Kidney (tissue), 14 donors: ENCODE measurements around the gene MIB1. TPM values are rescaled to one million over a fixed set of nuclear protein-coding genes. Genes with fewer than 3 reads are reported as not detected.

Experiments
- DNase-seq, 5 donors: peaks; one replicate each; pipeline ENCODE4 v3.0.0-alpha.2; 2013 to 2020
- FAIRE-seq: peaks from 2 replicates; lab custom pipeline; 2012; peaks lifted over from hg19 to GRCh38; lab: Jason Lieb, UNC
- H3K27ac ChIP-seq, 2 donors: one replicate each; pipeline ENCODE4 v1.7.0; 2013; ENCODE audit warnings: low read depth in 2 of 2, low read length in 2 of 2, inconsistent platforms in 1 of 2
- H3K27me3 ChIP-seq: one replicate; pipeline ENCODE4 v1.7.1; 2013; ENCODE audit warnings: low read length, inconsistent platforms; ENCODE audit not compliant: control insufficient read depth, insufficient read depth
- H3K36me3 ChIP-seq, 3 donors: one replicate each; pipeline versions ENCODE4 v1.7.0 to v1.7.1; 2013; ENCODE audit warnings: low read length in 3 of 3, control low read depth in 1 of 3, inconsistent platforms in 1 of 3; ENCODE audit not compliant: insufficient read depth in 3 of 3, control insufficient read depth in 2 of 3
- H3K4me1 ChIP-seq, 3 donors: one replicate each; pipeline versions ENCODE4 v1.7.0 to v1.7.1; 2013; ENCODE audit warnings: low read length in 3 of 3, inconsistent platforms in 1 of 3, low read depth in 1 of 3; ENCODE audit not compliant: control insufficient read depth in 2 of 3, insufficient read depth in 2 of 3
- H3K4me3 ChIP-seq, 3 donors: one replicate each; pipeline versions ENCODE4 v1.7.0 to v1.8.1; 2013; ENCODE audit warnings: low read length in 3 of 3, control low read depth in 1 of 3, inconsistent platforms in 1 of 3
- H3K9ac ChIP-seq, 3 donors: one replicate each; pipeline versions ENCODE4 v1.7.0 to v1.7.1; 2013; ENCODE audit warnings: low read length in 3 of 3, control low read depth in 1 of 3, inconsistent platforms in 1 of 3
- H3K9me3 ChIP-seq, 3 donors: one replicate each; pipeline versions ENCODE4 v1.7.0 to v1.7.1; 2013; ENCODE audit warnings: low read length in 3 of 3, control low read depth in 1 of 3, inconsistent platforms in 1 of 3; ENCODE audit not compliant: control insufficient read depth in 2 of 3, insufficient read depth in 1 of 3
- intact Hi-C: fragments of 100-400 bp; cut with DNase I; formaldehyde crosslinking; loops from one replicate; pipeline ENCODE4 v1.11.1; 2022
- polyA plus RNA-seq: library from polyadenylated mRNA; stranded (reverse); fragments of 350-450 nt; fragmentation: Illumina TruSeq; extraction: RNeasy Lipid Tissue Mini Kit (QIAGEN cat#74804); gene quantifications from one replicate; pipeline ENCODE4 v1.2.3, GENCODE V29; 2014; ENCODE audit warnings: low read depth, low replicate concordance; ENCODE audit not compliant: insufficient read depth
- total RNA-seq: library from RNA; stranded (reverse); fragmentation: NEBNext Ultra II Directional; extraction: Animal tissue kit (Norgen Biotek cat#: 25700); gene quantifications from one replicate; pipeline ENCODE4 v1.2.1, GENCODE V29; 2021
- TF ChIP-seq, protein P1 (sequence below): IDR thresholded peaks from 3 replicates; pipeline ENCODE4 v1.5.1; 2012; ENCODE audit warnings: mild to moderate bottlenecking, moderate library complexity, borderline replicate concordance; ENCODE audit not compliant: insufficient read depth; ENCODE audit errors: extremely low read depth
- donor health status: control.
- donor health status: control.
- donor health status: control.
- donor health status: control.
- donor health status: control.
- donor health status: DM: yes; HTN: yes; CAD: no.
- donor health status: Normal renal cell carcinoma (clear cell type).

MIB1 gene
- total and polyA plus RNA-seq, 2 donors from 2014 or later = 4.5 to 38.6 TPM

DNA sequence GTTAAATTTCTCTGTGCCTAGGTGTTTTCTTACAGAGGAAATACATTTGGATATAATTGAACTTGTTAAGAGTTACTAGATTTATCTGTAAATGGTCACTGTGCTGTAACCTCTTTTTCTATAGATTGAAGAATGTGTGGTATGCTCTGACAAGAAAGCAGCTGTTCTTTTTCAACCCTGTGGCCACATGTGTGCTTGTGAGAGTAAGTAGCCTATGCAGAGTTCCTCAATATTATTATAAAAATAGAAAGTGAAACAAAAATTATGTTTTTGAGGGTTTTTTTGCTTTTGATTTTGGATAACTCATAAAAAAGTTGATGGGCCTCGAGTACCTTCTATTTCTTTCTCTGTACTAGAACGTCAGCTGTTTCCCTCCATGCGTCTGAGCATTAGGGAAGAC is 112.4 kb downstream of the MIB1 start:
- no peak overlapping the region for H3K27ac ChIP-seq
- TF ChIP-seq, protein P1, sequence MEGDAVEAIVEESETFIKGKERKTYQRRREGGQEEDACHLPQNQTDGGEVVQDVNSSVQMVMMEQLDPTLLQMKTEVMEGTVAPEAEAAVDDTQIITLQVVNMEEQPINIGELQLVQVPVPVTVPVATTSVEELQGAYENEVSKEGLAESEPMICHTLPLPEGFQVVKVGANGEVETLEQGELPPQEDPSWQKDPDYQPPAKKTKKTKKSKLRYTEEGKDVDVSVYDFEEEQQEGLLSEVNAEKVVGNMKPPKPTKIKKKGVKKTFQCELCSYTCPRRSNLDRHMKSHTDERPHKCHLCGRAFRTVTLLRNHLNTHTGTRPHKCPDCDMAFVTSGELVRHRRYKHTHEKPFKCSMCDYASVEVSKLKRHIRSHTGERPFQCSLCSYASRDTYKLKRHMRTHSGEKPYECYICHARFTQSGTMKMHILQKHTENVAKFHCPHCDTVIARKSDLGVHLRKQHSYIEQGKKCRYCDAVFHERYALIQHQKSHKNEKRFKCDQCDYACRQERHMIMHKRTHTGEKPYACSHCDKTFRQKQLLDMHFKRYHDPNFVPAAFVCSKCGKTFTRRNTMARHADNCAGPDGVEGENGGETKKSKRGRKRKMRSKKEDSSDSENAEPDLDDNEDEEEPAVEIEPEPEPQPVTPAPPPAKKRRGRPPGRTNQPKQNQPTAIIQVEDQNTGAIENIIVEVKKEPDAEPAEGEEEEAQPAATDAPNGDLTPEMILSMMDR = no peak
- H3K9ac ChIP-seq = no peak overlapping the region
- DNase-seq (peak in 2 of 5 donors; percentile 43 to 79), FAIRE-seq (no peak)
- H3K27me3 ChIP-seq = no peaks in the 10 kb centered on the region
- no peaks in the 10 kb centered on the region for H3K4me1 ChIP-seq
- no peaks in the 10 kb centered on the region for H3K9me3 ChIP-seq
- intact Hi-C loops = no loop called here
- no peak overlapping the region for H3K4me3 ChIP-seq
- peaks cover 0 to 11% (median 3%) of the 10 kb centered on the region in 3 donors for H3K36me3 ChIP-seq

DNA sequence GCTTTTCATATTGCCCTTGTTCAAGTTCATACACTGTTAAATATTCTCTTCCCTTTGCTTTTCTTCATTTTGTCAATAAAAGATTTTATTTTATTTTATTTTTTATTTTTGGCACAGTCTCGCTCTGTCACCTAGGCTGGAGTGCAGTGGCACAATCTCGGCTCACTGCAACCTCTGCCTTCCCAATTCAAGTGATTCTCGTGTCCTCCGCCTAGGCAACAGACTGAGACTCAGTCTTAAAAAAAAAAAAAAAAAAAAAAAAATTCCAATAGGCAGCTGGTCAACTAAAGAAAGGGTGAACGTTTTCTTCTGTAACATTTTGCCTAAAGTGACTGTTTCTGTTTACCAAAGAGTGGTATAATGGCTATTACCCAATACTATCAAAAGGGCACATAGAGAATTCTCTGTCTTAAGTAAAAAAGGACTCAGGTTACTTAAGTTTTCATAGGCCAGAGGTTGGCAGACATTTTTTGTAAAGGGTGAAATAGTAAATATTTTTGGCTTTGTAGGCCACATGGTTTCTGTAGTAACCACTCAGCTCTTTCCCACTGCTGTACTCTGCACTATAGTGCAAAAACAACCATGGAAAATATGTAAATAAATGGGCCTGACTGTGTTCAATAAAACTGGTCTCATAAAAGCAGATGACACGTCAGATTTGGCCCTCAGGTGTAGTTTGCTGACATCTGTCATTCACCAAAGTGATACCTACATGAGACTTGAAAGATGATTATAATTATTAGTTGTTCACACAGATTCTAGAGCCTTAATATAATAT is 113.4 kb downstream of the MIB1 start:
- DNase-seq = no peak
- intact Hi-C loops = no loop called here

DNA sequence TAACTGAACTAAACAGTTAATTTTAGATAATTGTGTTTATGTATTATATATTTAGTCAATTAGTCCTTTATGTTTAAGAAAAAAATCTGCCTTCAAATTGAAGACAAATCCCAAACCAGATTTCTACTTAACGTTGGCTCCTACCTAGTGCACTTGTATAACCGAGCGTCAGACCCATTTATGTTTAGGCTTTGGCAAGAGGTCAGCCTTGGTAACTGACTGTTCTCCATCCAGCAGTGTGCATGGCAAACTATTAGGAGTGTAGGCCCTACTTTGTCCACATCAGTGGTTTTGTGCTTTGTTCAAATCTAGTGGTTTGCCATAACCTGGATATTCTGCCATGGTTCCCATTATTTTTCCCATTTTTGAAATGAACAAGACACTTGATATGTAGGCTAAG is 114.8 kb downstream of the MIB1 start:
- Histone ChIP-seq H3K9me3 (no peaks in the 10 kb centered on the region), H3K27ac (no peak overlapping the region), H3K9ac (no peak overlapping the region), H3K4me1 (no peaks in the 10 kb centered on the region), H3K27me3 (no peaks in the 10 kb centered on the region), H3K36me3 (peaks cover 0 to 11% (median 7%) of the 10 kb centered on the region in 3 donors), H3K4me3 (no peak overlapping the region)
- intact Hi-C loops = no loop called here
- no peak for DNase-seq
- FAIRE-seq = no peak
- TF ChIP-seq, protein P1 = no peak

More for the DNA sequence above, 113.4 kb downstream of the MIB1 start:
- no peaks in the 10 kb centered on the region for H3K27me3 ChIP-seq
- no peak for FAIRE-seq
- H3K27ac ChIP-seq = no peak overlapping the region
- no peaks in the 10 kb centered on the region for H3K4me1 ChIP-seq
- H3K9me3 ChIP-seq = no peaks in the 10 kb centered on the region
- TF ChIP-seq, protein P1 = no peak
- peaks cover 0 to 11% (median 7%) of the 10 kb centered on the region in 3 donors for H3K36me3 ChIP-seq
- H3K4me3 ChIP-seq = no peak overlapping the region
- H3K9ac ChIP-seq = no peak overlapping the region
